Caco-2 (cell line): Measurements from ENCODE around the gene PDX1. TPM values are rescaled to one million over a fixed set of nuclear protein-coding genes. Genes with fewer than 3 reads are reported as not detected.

Experiments
- BruUV-seq: library from RNA; stranded (reverse); fragments of 400-500 nt; replicated peaks from 2 replicates; lab custom pipeline; 2021; lab: Mats Ljungman, UMichigan
- CTCF ChIA-PET: fragments of 300-600 bp; sonication (Branson Sonifier 250); formaldehyde crosslinking; loops from one replicate; lab custom pipeline; 2022; ENCODE audit warnings: antibody characterized with exemption; lab: Charles Lee
- POLR2A ChIA-PET: fragments of 300-600 bp; sonication (Branson Sonifier 250); formaldehyde crosslinking; loops from one replicate; lab custom pipeline; 2022; ENCODE audit warnings: antibody characterized with exemption; lab: Charles Lee
- DNase-seq, 2 experiments: peaks; one replicate each; pipeline versions ENCODE4 v3.0.0 to v3.0.0-alpha.2; 2020 to 2022
- H3K27me3 ChIP-seq: replicated peaks from 2 replicates; pipeline ENCODE4 v1.6.0; 2011; ENCODE audit warnings: low read length; ENCODE audit not compliant: control insufficient read depth, insufficient read depth
- H3K36me3 ChIP-seq: 2 replicates; pipeline ENCODE4 v1.5.1; 2011; ENCODE audit warnings: low read length; ENCODE audit not compliant: control insufficient read depth, insufficient read depth
- H3K4me1 ChIP-seq: fragments of 250-450 bp; sonication (Bioruptor Pico); 2 replicates; pipeline ENCODE4 v1.5.1; 2020; ENCODE audit warnings: mild to moderate bottlenecking
- H3K4me3 ChIP-seq: 2 replicates; pipeline ENCODE4 v1.5.1; 2011; ENCODE audit warnings: low read depth, mild to moderate bottlenecking, control low read depth, low read length
- H3K9me3 ChIP-seq: fragments of 250-450 bp; sonication (Bioruptor Pico); 2 replicates; pipeline ENCODE4 v1.5.1; 2020; ENCODE audit warnings: mild to moderate bottlenecking, moderate library complexity
- H3K27ac Mint-ChIP-seq: one replicate; pipeline ENCODE4 v1.8.0; 2022; ENCODE audit warnings: mixed read lengths; ENCODE audit not compliant: unreplicated experiment
- H3K27me3 Mint-ChIP-seq: one replicate; pipeline ENCODE4 v1.8.0; 2022; ENCODE audit warnings: mixed read lengths; ENCODE audit not compliant: insufficient read depth, unreplicated experiment
- H3K36me3 Mint-ChIP-seq: one replicate; pipeline ENCODE4 v1.8.0; 2022; ENCODE audit warnings: mild to moderate bottlenecking, mixed read lengths; ENCODE audit not compliant: insufficient read depth, unreplicated experiment
- H3K4me1 Mint-ChIP-seq: one replicate; pipeline ENCODE4 v1.8.0; 2022; ENCODE audit warnings: low read depth, mixed read lengths; ENCODE audit not compliant: unreplicated experiment
- H3K4me3 Mint-ChIP-seq: one replicate; pipeline ENCODE4 v1.8.0; 2022; ENCODE audit warnings: mild to moderate bottlenecking, moderate library complexity, mixed read lengths; ENCODE audit not compliant: unreplicated experiment
- H3K9me3 Mint-ChIP-seq: one replicate; pipeline ENCODE4 v1.8.0; 2022; ENCODE audit warnings: mixed read lengths; ENCODE audit not compliant: unreplicated experiment
- CTCF ChIP-seq, 2 experiments: fragments of 200-600 bp in 1 of 2; IDR thresholded peaks; 1 replicate in 1 of 2; 2 replicates in 1 of 2; pipeline versions ENCODE4 v1.5.1 to v1.8.0; 2011 to 2022; ENCODE audit warnings: antibody characterized with exemption in 1 of 2, control low read depth in 1 of 2, inconsistent platforms in 1 of 2, low read depth in 1 of 2, low read length in 1 of 2, mild to moderate bottlenecking in 1 of 2, moderate library complexity in 1 of 2; ENCODE audit not compliant: insufficient read depth in 1 of 2, severe bottlenecking in 1 of 2, unreplicated experiment in 1 of 2
- intact Hi-C: fragments of 100-400 bp; cut with micrococcal nuclease; formaldehyde crosslinking; loops from one replicate; pipeline ENCODE4 v1.10.0; 2022; ENCODE audit not compliant: unreplicated experiment
- total RNA-seq: library from RNA; stranded (reverse); gene quantifications from 2 replicates; pipeline ENCODE4 v1.2.3, GENCODE V29; 2022

The PDX1 gene
- total RNA-seq, 1 experiment from 2014 or later: 3.7 TPM

GRCh38 chr13:27924529-27925141 lies 4.8 kb downstream of the PDX1 start:
- DNase-seq: no peak
- no peaks in the 10 kb centered on the region for H3K27me3 ChIP-seq
- no TSS peak for BruUV-seq
- no peaks in the 10 kb centered on the region for H3K4me1 ChIP-seq
- no peak for TF ChIP-seq CTCF (IDR thresholded peaks at IDR 0.05; ENCODE audit: insufficient read depth in 1 of 2, low read depth in 1 of 2, low read length in 1 of 2, severe bottlenecking in 1 of 2, unreplicated experiment in 1 of 2)
- H3K4me3 ChIP-seq: no peak overlapping the region
- Mint-ChIP-seq H3K27me3 (no peaks in the 10 kb centered on the region), H3K27ac (no peak overlapping the region), H3K4me1 (no peaks in the 10 kb centered on the region), H3K36me3 (peaks cover 7% of the 10 kb centered on the region), H3K4me3 (no peak overlapping the region), H3K9me3 (no peaks in the 10 kb centered on the region)
- no peaks in the 10 kb centered on the region for H3K9me3 ChIP-seq
- ChIA-PET CTCF (no interaction called here), POLR2A (no interaction called here)
- no peaks in the 10 kb centered on the region for H3K36me3 ChIP-seq
- intact Hi-C loops: no loop called here

- intact Hi-C loops: no loop called here
- POLR2A ChIA-PET: no interaction called here
- Mint-ChIP-seq H3K4me3 (no peak overlapping the region), H3K27me3 (no peaks in the 10 kb centered on the region), H3K36me3 (peaks cover 5% of the 10 kb centered on the region), H3K4me1 (no peaks in the 10 kb centered on the region), H3K9me3 (no peaks in the 10 kb centered on the region), H3K27ac (no peak overlapping the region)
- Histone ChIP-seq H3K9me3 (no peaks in the 10 kb centered on the region), H3K27me3 (no peaks in the 10 kb centered on the region), H3K4me3 (no peak overlapping the region), H3K36me3 (no peaks in the 10 kb centered on the region), H3K4me1 (no peaks in the 10 kb centered on the region)
- no peak for TF ChIP-seq CTCF (IDR thresholded peaks at IDR 0.05; ENCODE audit: insufficient read depth in 1 of 2, low read depth in 1 of 2, low read length in 1 of 2, severe bottlenecking in 1 of 2, unreplicated experiment in 1 of 2)
- CTCF ChIA-PET: no interaction called here
- no TSS peak for BruUV-seq
- no peak for DNase-seq
These were observed 5.6 kb downstream of the PDX1 start for GRCh38 chr13:27925220-27925991.

GRCh38 chr13:27926644-27927434 lies 7.0 kb downstream of the PDX1 start:
- H3K9me3 Mint-ChIP-seq: no peaks in the 10 kb centered on the region
- ChIA-PET CTCF (no interaction called here), POLR2A (no interaction called here)
- Histone ChIP-seq H3K27me3 (no peaks in the 10 kb centered on the region), H3K9me3 (no peaks in the 10 kb centered on the region), H3K36me3 (no peaks in the 10 kb centered on the region), H3K4me1 (no peaks in the 10 kb centered on the region), H3K4me3 (no peak overlapping the region)
- DNase-seq: no peak
- no peak overlapping the region for H3K27ac Mint-ChIP-seq
- H3K36me3 Mint-ChIP-seq: no peaks in the 10 kb centered on the region
- no TSS peak for BruUV-seq
- no peaks in the 10 kb centered on the region for H3K4me1 Mint-ChIP-seq
- TF ChIP-seq CTCF (IDR thresholded peaks at IDR 0.05; ENCODE audit: insufficient read depth in 1 of 2, low read depth in 1 of 2, low read length in 1 of 2, severe bottlenecking in 1 of 2, unreplicated experiment in 1 of 2): no peak
- intact Hi-C loops: no loop called here
- no peak overlapping the region for H3K4me3 Mint-ChIP-seq
- no peaks in the 10 kb centered on the region for H3K27me3 Mint-ChIP-seq
